ENCODE data around the gene POC1A. TPM values are rescaled to one million over a fixed set of nuclear protein-coding genes. Genes with fewer than 3 reads are reported as not detected.

The POC1A gene
- total and polyA plus RNA-seq, 2 of the 8 experiments (the other 6 are each of a cell fraction or from before 2014, with no cell fraction given): 35.7 to 39.2 TPM

DNA sequence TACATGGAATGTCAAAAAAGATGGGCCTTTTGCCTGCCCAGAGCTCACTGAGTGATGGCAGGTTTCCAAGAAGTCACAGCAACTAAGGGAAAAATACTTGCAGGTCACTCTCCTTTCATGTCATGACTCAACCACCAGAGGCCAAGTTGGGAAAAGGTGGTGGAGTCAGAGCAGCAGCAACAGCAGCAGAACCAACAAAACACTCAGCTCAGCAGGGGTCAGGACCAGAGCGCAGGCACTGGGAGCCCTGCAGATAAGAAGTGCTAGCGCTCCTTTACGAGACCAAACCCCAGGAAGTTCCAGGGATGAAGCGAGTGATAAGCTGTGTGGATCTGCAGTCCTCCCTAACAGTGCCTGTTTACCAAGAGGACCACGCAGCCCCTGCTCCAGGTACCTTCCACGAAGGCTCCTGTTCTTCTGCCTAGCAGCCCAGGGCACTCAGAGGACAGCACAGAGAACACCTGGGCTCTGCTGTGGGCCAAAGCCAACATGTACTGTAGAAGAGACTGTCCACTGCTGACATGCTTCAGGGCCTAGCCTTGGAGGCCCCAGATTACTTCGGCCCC is 26.0 kb downstream of the POC1A start (continued):
- TF ChIP-seq, protein P1, sequence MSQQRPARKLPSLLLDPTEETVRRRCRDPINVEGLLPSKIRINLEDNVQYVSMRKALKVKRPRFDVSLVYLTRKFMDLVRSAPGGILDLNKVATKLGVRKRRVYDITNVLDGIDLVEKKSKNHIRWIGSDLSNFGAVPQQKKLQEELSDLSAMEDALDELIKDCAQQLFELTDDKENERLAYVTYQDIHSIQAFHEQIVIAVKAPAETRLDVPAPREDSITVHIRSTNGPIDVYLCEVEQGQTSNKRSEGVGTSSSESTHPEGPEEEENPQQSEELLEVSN (IDR thresholded peaks at IDR 0.05): no peak
- TF ChIP-seq USF2 (IDR thresholded peaks at IDR 0.05; ENCODE audit: low read length) (no peak), CEBPB (IDR thresholded peaks at IDR 0.05; ENCODE audit: low read depth, low read length) (no peak), FOSL1 (IDR thresholded peaks at IDR 0.05; ENCODE audit: insufficient read depth, low read depth, low read length) (no peak), RNF2 (IDR thresholded peaks at IDR 0.05; ENCODE audit: borderline replicate concordance, low read depth, low read length, missing control alignments, poor library complexity, severe bottlenecking) (no peak)

Data from H1 (cell line).